ENCODE measurements around the gene MAP3K20.
A peak's percentile ranks its signal among the peaks of the same experiment; 100 is the strongest.

- no peak for TF ChIP-seq ELK1 (IDR thresholded peaks at IDR 0.05; ENCODE audit: borderline replicate concordance, low read depth, low read length)
- no peak for TF ChIP-seq CTCF (conservative IDR thresholded peaks at IDR 0.05; ENCODE audit: low read depth, low read length)
- no peak for TF ChIP-seq POLR2A (IDR thresholded peaks at IDR 0.05; ENCODE audit: low read depth, low read length)
- peak; percentile 95 for TF ChIP-seq CEBPB (IDR thresholded peaks at IDR 0.05; ENCODE audit: low read depth, low read length)
- no peak for TF ChIP-seq MAFK (IDR thresholded peaks at IDR 0.05; ENCODE audit: low read depth, low read length)
- no peak for TF ChIP-seq RFX5 (IDR thresholded peaks at IDR 0.05; ENCODE audit: low read depth, low read length)
Observed at GRCh38 chr2:173218326-173219056, 142.8 kb downstream of the MAP3K20 start.
